Measurements from ENCODE around the gene WDSUB1. TPM values are rescaled to one million over a fixed set of nuclear protein-coding genes. Genes with fewer than 3 reads are reported as not detected.

WDSUB1 gene
- total and polyA plus RNA-seq, 2 experiments from 2014 or later = 17.7 to 18.6 TPM

- Histone ChIP-seq H3K27me3 (no peaks in the 10 kb centered on the region), H3K4me2 (peak overlapping the region; percentile 89), H3K79me2 (peaks cover 33% of the 10 kb centered on the region), H3K4me1 (ENCODE audit: insufficient read depth) (peaks cover 10% of the 10 kb centered on the region), H3K4me3 (peak overlapping the region; percentile 62), H3K36me3 (replicated peaks; ENCODE audit: insufficient read depth, low read depth) (no peaks in the 10 kb centered on the region), H2AFZ (peak overlapping the region; percentile 72), H4K20me1 (ENCODE audit: insufficient read depth, poor library complexity, severe bottlenecking) (no peaks in the 10 kb centered on the region), H3K9me3 (ENCODE audit: low read depth) (no peaks in the 10 kb centered on the region), H3K27ac (peak overlapping the region; percentile 92), H3K9me2 (replicated peaks; ENCODE audit: insufficient read depth) (no peaks in the 10 kb centered on the region)
- TF ChIP-seq CTCF (IDR thresholded peaks at IDR 0.05; ENCODE audit: poor library complexity) (no peak), EZH2phosphoT487 (IDR thresholded peaks at IDR 0.05; ENCODE audit: low read depth, severe bottlenecking, unreplicated experiment) (no peak)
- WGBS (ENCODE audit: low lambda C conversion rate, missing lambda C conversion rate) = 79% methylated on average over 11 of the region's 11 CpGs
- DNase-seq (ENCODE audit: low spot score) = no peak
These were observed 1.1 kb downstream of the WDSUB1 start for GRCh38 chr2:159285433-159285832.

- no peak overlapping the region for H3K4me3 ChIP-seq
- H3K4me1 ChIP-seq (ENCODE audit: insufficient read depth) = peaks cover 10% of the 10 kb centered on the region
- H3K79me2 ChIP-seq = peaks cover 35% of the 10 kb centered on the region
- H3K9me3 ChIP-seq (ENCODE audit: low read depth) = no peaks in the 10 kb centered on the region
- DNase-seq (ENCODE audit: low spot score) = no peak
- no peak overlapping the region for H3K27ac ChIP-seq
- no peak overlapping the region for H3K4me2 ChIP-seq
- H3K9me2 ChIP-seq (replicated peaks; ENCODE audit: insufficient read depth) = no peaks in the 10 kb centered on the region
- TF ChIP-seq EZH2 (IDR thresholded peaks at IDR 0.05; ENCODE audit: borderline replicate concordance) (no peak), CTCF (IDR thresholded peaks at IDR 0.05; ENCODE audit: poor library complexity) (no peak), EZH2phosphoT487 (IDR thresholded peaks at IDR 0.05; ENCODE audit: low read depth, severe bottlenecking, unreplicated experiment) (no peak)
- no peak overlapping the region for H2AFZ ChIP-seq
- H3K36me3 ChIP-seq (replicated peaks; ENCODE audit: insufficient read depth, low read depth) = no peaks in the 10 kb centered on the region
- H4K20me1 ChIP-seq (ENCODE audit: insufficient read depth, poor library complexity, severe bottlenecking) = no peaks in the 10 kb centered on the region
- 81% methylated on average over 6 of the region's 6 CpGs for WGBS (ENCODE audit: low lambda C conversion rate, missing lambda C conversion rate)
- no peaks in the 10 kb centered on the region for H3K27me3 ChIP-seq
These were observed 3.0 kb downstream of the WDSUB1 start for GRCh38 chr2:159283529-159283928.

- no peak for TF ChIP-seq EZH2phosphoT487 (IDR thresholded peaks at IDR 0.05; ENCODE audit: low read depth, severe bottlenecking, unreplicated experiment)
- TF ChIP-seq EZH2 (IDR thresholded peaks at IDR 0.05; ENCODE audit: borderline replicate concordance) = no peak
- no peak for TF ChIP-seq CTCF (IDR thresholded peaks at IDR 0.05; ENCODE audit: poor library complexity)
- H3K27me3 ChIP-seq = no peaks in the 10 kb centered on the region
These were observed 5.5 kb downstream of the WDSUB1 start for GRCh38 chr2:159281002-159281401.

GRCh38 chr2:159279700-159280099 lies 6.8 kb downstream of the WDSUB1 start:
- Histone ChIP-seq H3K9me3 (ENCODE audit: low read depth) (no peaks in the 10 kb centered on the region), H3K27ac (no peak overlapping the region), H3K4me1 (ENCODE audit: insufficient read depth) (no peaks in the 10 kb centered on the region), H3K36me3 (replicated peaks; ENCODE audit: insufficient read depth, low read depth) (no peaks in the 10 kb centered on the region), H3K79me2 (peaks cover 34% of the 10 kb centered on the region), H3K9me2 (replicated peaks; ENCODE audit: insufficient read depth) (no peaks in the 10 kb centered on the region), H3K27me3 (no peaks in the 10 kb centered on the region), H4K20me1 (ENCODE audit: insufficient read depth, poor library complexity, severe bottlenecking) (no peaks in the 10 kb centered on the region), H2AFZ (no peak overlapping the region), H3K4me2 (no peak overlapping the region), H3K4me3 (no peak overlapping the region)
- no peak for DNase-seq (ENCODE audit: low spot score)
- 100% methylated on average over 2 of the region's 2 CpGs for whole genome bisulfite sequencing (ENCODE audit: low lambda C conversion rate, missing lambda C conversion rate)
- TF ChIP-seq EZH2phosphoT487 (IDR thresholded peaks at IDR 0.05; ENCODE audit: low read depth, severe bottlenecking, unreplicated experiment) = no peak
- TF ChIP-seq EZH2 (IDR thresholded peaks at IDR 0.05; ENCODE audit: borderline replicate concordance) = no peak
- no peak for TF ChIP-seq CTCF (IDR thresholded peaks at IDR 0.05; ENCODE audit: poor library complexity)

More at GRCh38 chr2:159281002-159281401, 5.5 kb downstream of the WDSUB1 start:
- Histone ChIP-seq H3K9me2 (replicated peaks; ENCODE audit: insufficient read depth) (no peaks in the 10 kb centered on the region), H3K4me2 (no peak overlapping the region), H3K79me2 (peaks cover 44% of the 10 kb centered on the region), H3K4me3 (no peak overlapping the region), H3K9me3 (ENCODE audit: low read depth) (no peaks in the 10 kb centered on the region), H4K20me1 (ENCODE audit: insufficient read depth, poor library complexity, severe bottlenecking) (no peaks in the 10 kb centered on the region), H3K27ac (no peak overlapping the region), H2AFZ (no peak overlapping the region), H3K4me1 (ENCODE audit: insufficient read depth) (peaks cover 5% of the 10 kb centered on the region), H3K36me3 (replicated peaks; ENCODE audit: insufficient read depth, low read depth) (no peaks in the 10 kb centered on the region)
- DNase-seq (ENCODE audit: low spot score) = no peak
- 97% methylated on average over 6 of the region's 6 CpGs for WGBS (ENCODE audit: low lambda C conversion rate, missing lambda C conversion rate)
